Stimulated activated CD8-positive, alpha-beta memory T cell treated with anti-CD3 and anti-CD28 coated beads, Interleukin-2, amount 100 ng/mL, for 48 hours (primary cell): ENCODE measurements around the gene TMEM165.
A peak's percentile ranks its signal among the peaks of the same experiment; 100 is the strongest.

Source experiments
- DNase-seq, 2 donors: peaks; one replicate each; pipeline ENCODE4 v3.0.0-alpha.2; 2020; ENCODE audit warnings: low read depth in 2 of 2

The TMEM165 gene

GRCh38 chr4:55406545-55406944 lies 10.8 kb downstream of the TMEM165 start:
- no peak for DNase-seq

- DNase-seq: no peak
Measured at GRCh38 chr4:55407119-55407518, 11.4 kb downstream of the TMEM165 start.

GRCh38 chr4:55407764-55408163 lies 12.0 kb downstream of the TMEM165 start:
- DNase-seq: no peak

- DNase-seq: no peak
Measured at GRCh38 chr4:55409468-55410171, 13.9 kb downstream of the TMEM165 start.

- DNase-seq: no peak
Measured at GRCh38 chr4:55410431-55410830, 14.7 kb downstream of the TMEM165 start.

- no peak for DNase-seq
Measured at GRCh38 chr4:55411621-55412020, 15.9 kb downstream of the TMEM165 start.

- no peak for DNase-seq
Measured at GRCh38 chr4:55416176-55416575, 20.4 kb downstream of the TMEM165 start.

- no peak for DNase-seq
Measured at GRCh38 chr4:55424791-55425190, 29.0 kb downstream of the TMEM165 start.

GRCh38 chr4:55431710-55432336 lies 36.1 kb downstream of the TMEM165 start:
- DNase-seq: no peak

- peak in 1 of 2 donors; percentile 10 for DNase-seq
Measured at GRCh38 chr4:55435141-55435841, 39.5 kb downstream of the TMEM165 start.

GRCh38 chr4:55437356-55437796 lies 41.6 kb downstream of the TMEM165 start:
- no peak for DNase-seq

- DNase-seq: no peak
Measured at GRCh38 chr4:55437823-55438222, 42.1 kb downstream of the TMEM165 start.

GRCh38 chr4:55438314-55438713 lies 42.6 kb downstream of the TMEM165 start:
- DNase-seq: no peak

- no peak for DNase-seq
Measured at GRCh38 chr4:55439023-55439422, 43.3 kb downstream of the TMEM165 start.

- no peak for DNase-seq
Measured at GRCh38 chr4:55440786-55441185, 45.0 kb downstream of the TMEM165 start.

GRCh38 chr4:55442541-55442940 lies 46.8 kb downstream of the TMEM165 start:
- no peak for DNase-seq

GRCh38 chr4:55444827-55445226 lies 49.1 kb downstream of the TMEM165 start:
- DNase-seq: no peak

- no peak for DNase-seq
Measured at GRCh38 chr4:55445921-55446577, 50.3 kb downstream of the TMEM165 start.

- DNase-seq: no peak
Measured at GRCh38 chr4:55446578-55446922, 50.8 kb downstream of the TMEM165 start.

GRCh38 chr4:55447108-55447708 lies 51.5 kb downstream of the TMEM165 start:
- no peak for DNase-seq

- DNase-seq: no peak
Measured at GRCh38 chr4:55447831-55448230, 52.1 kb downstream of the TMEM165 start.

- DNase-seq: no peak
Measured at GRCh38 chr4:55450566-55450965, 54.8 kb downstream of the TMEM165 start.
